HG02981 (cell line): Measurements from ENCODE around the gene PHEX.

Experiments used
- ATAC-seq: cut with Tn5 transposase; IDR thresholded peaks from one replicate; pipeline ENCODE4 v1.9.1; 2021; ENCODE audit warnings: mild to moderate bottlenecking, moderate library complexity; ENCODE audit not compliant: unreplicated experiment

Gene PHEX

GRCh38 chrX:22039541-22039940 is 7.4 kb downstream of the PHEX start:
- ATAC-seq, result no peak

GRCh38 chrX:22040184-22040583 is 8.1 kb downstream of the PHEX start:
- no peak for ATAC-seq

DNA sequence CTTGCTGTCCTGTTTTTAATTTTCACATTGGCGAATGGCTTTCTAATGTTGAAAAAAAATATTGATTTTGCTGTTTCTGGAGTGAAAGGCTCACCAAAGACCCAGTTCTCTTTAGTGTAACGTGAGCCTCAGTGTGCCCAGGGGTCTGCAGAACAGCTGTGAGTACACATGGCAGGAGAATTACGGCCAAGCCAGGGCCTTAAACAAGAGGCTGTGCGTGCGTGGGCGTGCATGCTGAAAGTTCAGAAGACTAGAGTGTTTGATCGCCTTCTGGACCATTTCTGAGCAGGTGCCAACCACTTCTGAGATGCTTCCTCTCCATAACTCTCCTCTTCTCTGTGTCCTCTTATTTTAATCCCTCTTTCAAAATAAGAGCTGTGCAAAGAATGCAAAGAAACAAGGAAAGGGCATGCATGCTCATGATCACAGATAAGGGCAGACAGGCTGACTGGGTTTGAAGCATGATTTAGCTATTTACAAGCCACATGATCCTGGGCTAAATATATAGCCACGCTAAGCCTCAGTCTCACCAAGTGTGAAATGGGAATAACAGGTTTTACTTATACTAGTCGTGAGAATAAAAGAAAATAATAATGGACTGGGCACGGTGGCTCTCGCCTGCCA is 9.9 kb downstream of the PHEX start:
- ATAC-seq, result no peak

DNA sequence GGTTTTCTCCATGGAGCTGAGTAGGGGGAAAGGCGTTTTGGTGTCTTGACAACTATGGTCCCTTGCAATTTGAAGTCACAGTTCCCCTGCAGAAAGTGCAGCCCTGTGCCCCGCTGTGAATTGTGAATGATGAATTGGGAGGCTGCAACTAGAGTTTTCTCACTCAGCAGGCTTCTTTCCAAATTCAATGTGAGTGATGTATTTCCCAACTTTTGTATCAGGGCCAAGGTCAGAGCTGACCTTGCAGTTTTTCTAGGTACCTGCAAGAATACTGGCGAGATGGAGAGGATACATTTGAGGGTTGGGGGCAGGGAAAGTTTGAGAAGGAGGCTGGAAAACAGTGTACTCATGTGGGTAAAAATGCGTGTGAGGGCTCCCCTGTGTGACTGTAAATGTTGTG is 11.7 kb downstream of the PHEX start:
- ATAC-seq, result no peak

- no peak for ATAC-seq
Observed at GRCh38 chrX:22047468-22047867, 15.3 kb downstream of the PHEX start.

- ATAC-seq, result no peak
Observed at GRCh38 chrX:22053481-22053880, 21.4 kb downstream of the PHEX start.

DNA sequence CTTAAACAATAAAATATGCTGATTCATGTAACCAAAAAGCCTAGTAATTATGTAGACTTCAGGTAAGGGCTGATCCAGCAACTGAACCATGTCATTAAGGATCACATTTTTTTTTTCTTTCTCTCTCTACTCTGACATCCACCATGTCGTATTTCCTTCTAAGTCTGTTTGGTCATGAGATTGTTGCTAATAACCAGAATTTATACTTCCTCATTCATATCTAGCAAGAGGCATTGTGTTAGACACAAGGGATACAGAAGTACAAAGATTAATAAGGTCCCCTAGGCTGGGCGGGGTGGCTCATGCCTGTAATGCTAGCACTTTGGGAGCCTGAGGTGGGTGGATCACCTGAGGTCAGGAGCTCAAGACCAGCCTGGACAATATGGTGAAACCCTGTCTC is 24.1 kb downstream of the PHEX start:
- ATAC-seq, result no peak

GRCh38 chrX:22057667-22058066 is 25.5 kb downstream of the PHEX start:
- no peak for ATAC-seq

DNA sequence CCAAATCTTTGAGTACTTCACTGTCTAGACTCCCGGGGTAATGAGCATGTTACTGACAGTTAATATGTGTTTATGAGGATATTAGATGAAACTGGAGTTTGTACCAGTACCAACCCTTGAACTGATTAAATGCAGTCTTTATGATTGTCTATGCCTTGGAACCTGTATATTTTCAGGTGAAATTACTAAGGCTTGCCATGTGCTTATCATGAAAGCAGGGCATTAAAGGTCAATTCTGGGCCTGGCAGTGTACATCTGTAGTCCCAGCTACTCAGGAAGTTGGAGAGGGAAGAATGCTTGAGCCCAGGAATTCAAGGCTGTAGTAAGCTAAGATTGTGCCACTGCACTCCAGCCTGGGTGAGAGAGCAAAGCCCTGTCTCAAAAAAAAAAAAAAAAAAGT is 27.6 kb downstream of the PHEX start:
- no peak for ATAC-seq

DNA sequence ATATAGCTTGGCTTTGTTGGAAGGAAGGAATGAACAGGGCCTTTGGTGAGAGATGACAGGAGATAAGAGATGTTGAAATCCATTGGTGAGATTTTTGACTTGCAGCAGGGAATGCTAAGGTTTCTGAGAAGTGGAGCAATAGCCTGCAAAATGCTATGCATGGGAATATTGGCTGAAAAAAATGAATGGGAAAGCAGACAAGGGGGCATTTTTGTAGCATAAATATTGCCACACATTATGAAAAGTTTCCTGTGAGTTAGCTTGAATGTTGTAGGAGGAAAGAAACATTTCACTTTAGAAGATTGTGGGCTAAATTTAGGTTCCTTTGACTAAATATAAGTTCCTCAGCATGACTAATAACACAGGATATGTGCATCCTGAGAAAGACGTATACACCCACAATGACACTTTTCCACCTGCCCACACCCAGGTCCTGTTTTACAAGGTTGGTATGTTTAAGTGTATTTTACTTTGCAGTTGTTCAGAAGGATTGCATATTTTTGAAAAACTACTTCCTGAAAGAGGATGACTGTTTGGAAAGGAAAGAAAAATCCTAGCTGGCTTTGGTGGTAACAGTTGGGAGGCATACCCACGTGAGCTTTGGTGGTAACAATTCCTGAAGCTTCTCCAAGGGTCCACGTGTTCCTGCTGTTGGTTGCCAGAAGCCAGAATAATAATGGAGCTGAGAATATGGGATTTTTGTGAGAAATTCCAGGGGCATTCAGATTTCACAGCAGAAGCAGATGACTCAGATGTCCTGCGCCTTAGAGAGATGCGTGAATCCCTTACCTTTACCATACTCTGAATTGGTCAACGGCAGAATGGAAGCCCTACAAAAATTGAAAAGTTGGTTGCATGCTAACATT is 28.5 kb downstream of the PHEX start:
- ATAC-seq, result peak; percentile 64

DNA sequence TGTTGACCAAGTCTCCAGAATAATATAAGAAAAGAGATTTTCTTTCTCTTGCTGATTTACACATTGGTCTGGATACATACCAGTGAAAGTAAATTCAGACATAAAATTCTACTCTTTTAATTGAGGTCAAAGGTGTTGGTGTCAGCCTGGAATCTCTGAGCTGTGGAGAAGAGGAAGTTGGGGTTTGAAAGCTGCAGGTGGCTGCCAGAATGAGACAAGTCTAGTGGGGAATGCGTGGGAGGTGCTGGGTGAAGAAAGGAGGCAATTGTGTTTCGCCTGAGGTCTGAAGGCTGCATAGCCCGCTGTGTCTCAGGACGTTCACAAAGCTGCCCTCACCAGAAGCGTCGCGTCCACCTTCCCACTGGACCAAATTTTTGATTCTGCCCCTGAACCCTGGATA is 31.2 kb downstream of the PHEX start:
- peak; percentile 62 for ATAC-seq

GRCh38 chrX:22069586-22069985 is 37.5 kb downstream of the PHEX start:
- ATAC-seq, result no peak

- ATAC-seq, result no peak
Observed at GRCh38 chrX:22073928-22074327, 41.8 kb downstream of the PHEX start.

GRCh38 chrX:22078117-22078516 is 46.0 kb downstream of the PHEX start:
- ATAC-seq, result no peak

- no peak for ATAC-seq
Observed at GRCh38 chrX:22081475-22082092, 49.5 kb downstream of the PHEX start.

GRCh38 chrX:22086003-22086402 is 53.9 kb downstream of the PHEX start:
- ATAC-seq, result no peak

DNA sequence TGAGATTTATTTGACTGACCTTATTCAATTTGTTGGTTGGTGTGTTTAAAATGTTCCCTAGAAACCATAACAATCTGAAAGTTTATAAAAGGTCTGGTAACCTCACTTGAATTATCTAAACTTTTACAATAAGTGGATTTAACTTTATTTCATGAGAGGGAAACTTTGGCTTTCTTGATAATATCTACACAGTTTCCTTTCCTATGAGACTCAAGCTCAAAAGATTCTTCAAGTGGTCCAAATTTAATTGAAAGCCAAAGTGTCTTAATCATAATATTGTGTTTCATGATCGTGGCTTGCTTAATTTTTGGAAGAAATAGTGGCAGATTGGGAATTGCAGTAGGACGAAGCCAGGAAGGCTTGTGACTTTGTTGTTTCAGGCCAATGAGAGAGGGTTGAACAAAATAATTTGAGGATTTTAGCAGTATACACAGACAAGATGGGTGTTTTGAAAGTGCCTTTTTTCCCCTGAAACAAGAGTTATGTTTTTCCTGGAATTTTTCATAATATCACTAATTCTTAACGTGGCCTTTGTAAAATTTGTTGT is 55.0 kb downstream of the PHEX start:
- ATAC-seq, result no peak

DNA sequence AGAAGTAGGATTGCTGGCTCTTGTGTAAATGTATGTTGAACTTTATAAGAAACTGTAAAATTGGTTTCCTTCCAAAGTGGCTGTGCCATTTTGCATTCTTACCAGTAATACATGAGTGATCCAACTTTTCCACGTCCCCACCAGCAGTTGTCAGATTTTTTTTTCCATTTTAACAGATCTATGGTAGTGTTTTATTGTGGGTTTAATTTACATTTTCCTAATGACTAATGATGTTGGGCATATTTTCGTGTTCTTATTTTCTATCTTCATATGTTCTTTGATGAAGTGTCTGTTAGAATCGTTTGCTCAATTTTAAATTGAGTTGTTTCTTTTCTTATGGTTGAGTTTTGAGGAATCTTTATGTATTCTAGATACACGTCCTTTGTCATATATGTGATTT is 56.2 kb downstream of the PHEX start:
- ATAC-seq, result no peak

DNA sequence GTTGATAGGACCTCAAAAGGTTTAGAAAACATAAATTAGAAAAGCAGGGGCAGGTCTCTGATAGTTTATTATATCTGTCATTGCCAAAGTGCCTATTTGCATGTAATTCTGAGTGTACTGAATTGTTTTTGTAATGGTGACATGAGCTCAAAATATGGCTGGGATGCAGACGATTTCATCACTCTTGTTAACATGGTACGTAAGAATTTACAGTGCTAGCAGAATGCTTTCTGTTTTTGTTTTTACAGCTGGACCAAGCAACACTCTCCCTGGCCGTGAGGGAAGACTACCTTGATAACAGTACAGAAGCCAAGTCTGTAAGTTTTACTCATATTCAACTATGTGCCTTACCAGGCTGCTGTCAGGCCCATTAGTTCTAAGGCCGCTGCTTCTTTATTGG is 58.1 kb downstream of the PHEX start:
- no peak for ATAC-seq

DNA sequence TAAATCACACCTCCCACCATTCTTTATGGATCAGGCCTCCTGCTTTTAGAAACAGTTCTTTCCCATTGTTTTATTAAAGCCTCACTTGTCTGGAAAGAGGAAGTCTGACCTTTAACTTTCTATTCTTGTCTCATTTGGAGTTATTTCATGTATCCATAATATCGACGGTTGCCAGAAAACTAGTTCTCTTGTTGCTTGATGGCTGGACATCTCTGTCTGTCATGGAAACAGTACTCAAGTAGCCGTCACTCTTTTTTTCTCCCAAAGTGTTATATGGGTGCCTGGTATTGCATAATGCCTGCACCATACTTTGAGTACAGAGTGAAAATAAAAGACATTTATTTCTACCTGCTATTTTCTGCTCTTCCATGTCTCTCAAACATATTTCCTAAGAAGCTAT is 61.4 kb downstream of the PHEX start:
- ATAC-seq, result no peak

- ATAC-seq, result no peak
Observed at GRCh38 chrX:22095286-22095685, 63.2 kb downstream of the PHEX start.

GRCh38 chrX:22095856-22096255 is 63.7 kb downstream of the PHEX start:
- no peak for ATAC-seq
